Cardiac muscle cell (in vitro differentiated cells and primary cell): ENCODE results near the gene OS9. TPM values are rescaled to one million over a fixed set of nuclear protein-coding genes. Genes with fewer than 3 reads are reported as not detected.
A peak's percentile ranks its signal among the peaks of the same experiment; 100 is the strongest.

Source experiments
- DNase-seq, 2 donors: peaks; one replicate each; pipeline versions ENCODE4 v3.0.0 to v3.0.0-alpha.2; 2010 to 2017; ENCODE audit warnings: low read depth in 1 of 2, low spot score in 1 of 2
- H3K27ac ChIP-seq: fragments of 200-600 bp; sonication (generic); 2 replicates; pipeline ENCODE4 v1.5.1; 2016
- H3K27me3 ChIP-seq: fragments of 200-600 bp; sonication (generic); 2 replicates; pipeline ENCODE4 v1.6.0; 2016; ENCODE audit warnings: control low read depth
- H3K36me3 ChIP-seq: fragments of 200-600 bp; sonication (generic); 2 replicates; pipeline ENCODE4 v1.5.1; 2016; ENCODE audit warnings: control low read depth
- H3K4me1 ChIP-seq: fragments of 200-600 bp; sonication (generic); 2 replicates; pipeline ENCODE4 v1.8.1; 2017; ENCODE audit warnings: low read depth, mild to moderate bottlenecking, mixed run types
- H3K4me3 ChIP-seq: fragments of 200-600 bp; sonication (generic); 2 replicates; pipeline ENCODE4 v1.5.1; 2016; ENCODE audit warnings: mild to moderate bottlenecking
- H3K9me3 ChIP-seq: fragments of 200-600 bp; sonication (generic); 2 replicates; pipeline ENCODE4 v1.5.1; 2017; ENCODE audit warnings: low read depth, mild to moderate bottlenecking, control low read depth
- polyA plus RNA-seq: library from polyadenylated mRNA; unstranded; fragments of >200 nt; fragmentation: Nextera tagmentation; extraction: Ambion mirVana; gene quantifications from 2 replicates; pipeline ENCODE4 v1.2.1, GENCODE V29; 2016
- total RNA-seq: library from RNA; depleted of rRNA; stranded (reverse); fragments of >200 nt; gene quantifications from 2 replicates; pipeline ENCODE4 v1.2.3, GENCODE V29; 2016
- TF ChIP-seq, protein P1 (sequence below): IDR thresholded peaks from 2 replicates; pipeline ENCODE4 v1.5.1; 2012; ENCODE audit warnings: low read depth, mild to moderate bottlenecking, low read length

The OS9 gene
- total and polyA plus RNA-seq, 2 experiments from 2014 or later = 134 to 182 TPM

- TF ChIP-seq, protein P1, sequence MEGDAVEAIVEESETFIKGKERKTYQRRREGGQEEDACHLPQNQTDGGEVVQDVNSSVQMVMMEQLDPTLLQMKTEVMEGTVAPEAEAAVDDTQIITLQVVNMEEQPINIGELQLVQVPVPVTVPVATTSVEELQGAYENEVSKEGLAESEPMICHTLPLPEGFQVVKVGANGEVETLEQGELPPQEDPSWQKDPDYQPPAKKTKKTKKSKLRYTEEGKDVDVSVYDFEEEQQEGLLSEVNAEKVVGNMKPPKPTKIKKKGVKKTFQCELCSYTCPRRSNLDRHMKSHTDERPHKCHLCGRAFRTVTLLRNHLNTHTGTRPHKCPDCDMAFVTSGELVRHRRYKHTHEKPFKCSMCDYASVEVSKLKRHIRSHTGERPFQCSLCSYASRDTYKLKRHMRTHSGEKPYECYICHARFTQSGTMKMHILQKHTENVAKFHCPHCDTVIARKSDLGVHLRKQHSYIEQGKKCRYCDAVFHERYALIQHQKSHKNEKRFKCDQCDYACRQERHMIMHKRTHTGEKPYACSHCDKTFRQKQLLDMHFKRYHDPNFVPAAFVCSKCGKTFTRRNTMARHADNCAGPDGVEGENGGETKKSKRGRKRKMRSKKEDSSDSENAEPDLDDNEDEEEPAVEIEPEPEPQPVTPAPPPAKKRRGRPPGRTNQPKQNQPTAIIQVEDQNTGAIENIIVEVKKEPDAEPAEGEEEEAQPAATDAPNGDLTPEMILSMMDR = no peak
- peaks cover 21% of the 10 kb centered on the region for H3K36me3 ChIP-seq
- H3K27me3 ChIP-seq = peaks cover 42% of the 10 kb centered on the region
- H3K9me3 ChIP-seq = no peaks in the 10 kb centered on the region
- H3K4me1 ChIP-seq = no peaks in the 10 kb centered on the region
- no peak for DNase-seq
- peak overlapping the region; percentile 78 for H3K27ac ChIP-seq
- peak overlapping the region; percentile 48 for H3K4me3 ChIP-seq
These were observed 50.4 kb downstream of the OS9 start for GRCh38 chr12:57744194-57744776.

DNA sequence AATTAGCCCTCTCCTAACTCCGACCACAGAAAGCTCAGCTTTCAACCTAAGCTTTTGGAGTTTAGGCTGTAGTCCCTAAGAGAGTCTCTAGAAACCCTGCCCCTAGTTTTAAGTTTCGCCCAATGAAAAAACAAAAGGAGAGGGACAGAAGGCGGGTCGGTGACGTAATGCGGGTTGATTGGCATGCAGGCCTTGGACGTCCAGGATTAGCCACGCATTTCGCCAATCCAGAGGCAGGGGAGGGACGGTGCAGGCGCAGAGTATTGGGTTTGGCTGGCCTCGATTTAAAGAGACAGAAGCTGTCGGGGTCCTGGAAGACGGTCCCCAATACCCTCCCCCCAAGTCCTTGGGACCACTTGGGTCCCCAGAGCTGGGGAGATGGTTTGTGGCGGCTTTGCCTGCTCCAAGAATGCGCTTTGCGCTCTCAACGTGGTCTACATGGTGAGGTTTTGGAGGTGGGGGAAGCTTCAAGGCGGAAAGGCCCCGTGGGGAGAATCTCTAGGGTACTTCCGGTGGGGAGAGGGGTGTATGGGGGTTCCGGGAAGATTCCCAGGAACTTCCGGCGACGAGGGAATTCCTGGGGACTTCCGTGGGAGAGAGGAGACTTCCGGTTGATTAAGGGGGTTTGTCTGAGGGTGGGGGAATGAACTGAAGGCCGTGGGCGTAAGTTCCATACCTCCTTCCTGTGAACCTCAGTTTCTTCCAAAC lies 51.0 kb downstream of the OS9 start, which contains the start of gene TSPAN31:
TSPAN31 (plus strand) TSS at position 263 of the 708 bp plus-strand sequence; CDS start at position 379, 116 bp downstream.
- DNase-seq = peak; percentile 98 to 99
- Histone ChIP-seq H3K9me3 (no peaks in the 10 kb centered on the region), H3K27me3 (peaks cover 36% of the 10 kb centered on the region), H3K4me1 (no peaks in the 10 kb centered on the region), H3K4me3 (peak within 1 kb of the TSS; percentile 48), H3K36me3 (peaks cover 23% of the 10 kb centered on the region), H3K27ac (peak within 1 kb of the TSS; percentile 78)
- TF ChIP-seq, protein P1 = no peak

GRCh38 chr12:57745485-57745881 lies 51.6 kb downstream of the OS9 start:
- TF ChIP-seq, protein P1 = no peak

GRCh38 chr12:57746025-57746424 lies 52.1 kb downstream of the OS9 start:
- no peaks in the 10 kb centered on the region for H3K9me3 ChIP-seq
- peaks cover 25% of the 10 kb centered on the region for H3K27me3 ChIP-seq
- no peak for DNase-seq
- H3K27ac ChIP-seq = no peak overlapping the region
- H3K4me1 ChIP-seq = no peaks in the 10 kb centered on the region
- H3K4me3 ChIP-seq = no peak overlapping the region
- TF ChIP-seq, protein P1 = no peak
- peaks cover 30% of the 10 kb centered on the region for H3K36me3 ChIP-seq

More at GRCh38 chr12:57745485-57745881, 51.6 kb downstream of the OS9 start:
- no peak for DNase-seq
- no peaks in the 10 kb centered on the region for H3K4me1 ChIP-seq
- H3K9me3 ChIP-seq = no peaks in the 10 kb centered on the region
- H3K36me3 ChIP-seq = peaks cover 26% of the 10 kb centered on the region
- peak overlapping the region; percentile 78 for H3K27ac ChIP-seq
- H3K27me3 ChIP-seq = peaks cover 30% of the 10 kb centered on the region
- H3K4me3 ChIP-seq = peak overlapping the region; percentile 48

- no peaks in the 10 kb centered on the region for H3K9me3 ChIP-seq
- no peak overlapping the region for H3K27ac ChIP-seq
- H3K4me3 ChIP-seq = no peak overlapping the region
- peaks cover 30% of the 10 kb centered on the region for H3K36me3 ChIP-seq
- no peak for DNase-seq
- TF ChIP-seq, protein P1 = no peak
- peaks cover 4% of the 10 kb centered on the region for H3K4me1 ChIP-seq
- no peaks in the 10 kb centered on the region for H3K27me3 ChIP-seq
These were observed 55.1 kb downstream of the OS9 start for GRCh38 chr12:57749061-57749460.
